Posterior cingulate gyrus (tissue), 11 donors: ENCODE results near the gene MRPS23.

Source experiments
- DNase-seq, 10 donors: peaks; one replicate each; pipeline versions ENCODE4 v3.0.0 to v3.0.0-alpha.2; 2020 to 2021; ENCODE audit warnings: mixed read lengths in 3 of 10
- intact Hi-C: fragments of 100-400 bp; cut with DNase I; formaldehyde crosslinking; loops from one replicate; pipeline ENCODE4 v1.15.1; 2023

The MRPS23 gene

DNA sequence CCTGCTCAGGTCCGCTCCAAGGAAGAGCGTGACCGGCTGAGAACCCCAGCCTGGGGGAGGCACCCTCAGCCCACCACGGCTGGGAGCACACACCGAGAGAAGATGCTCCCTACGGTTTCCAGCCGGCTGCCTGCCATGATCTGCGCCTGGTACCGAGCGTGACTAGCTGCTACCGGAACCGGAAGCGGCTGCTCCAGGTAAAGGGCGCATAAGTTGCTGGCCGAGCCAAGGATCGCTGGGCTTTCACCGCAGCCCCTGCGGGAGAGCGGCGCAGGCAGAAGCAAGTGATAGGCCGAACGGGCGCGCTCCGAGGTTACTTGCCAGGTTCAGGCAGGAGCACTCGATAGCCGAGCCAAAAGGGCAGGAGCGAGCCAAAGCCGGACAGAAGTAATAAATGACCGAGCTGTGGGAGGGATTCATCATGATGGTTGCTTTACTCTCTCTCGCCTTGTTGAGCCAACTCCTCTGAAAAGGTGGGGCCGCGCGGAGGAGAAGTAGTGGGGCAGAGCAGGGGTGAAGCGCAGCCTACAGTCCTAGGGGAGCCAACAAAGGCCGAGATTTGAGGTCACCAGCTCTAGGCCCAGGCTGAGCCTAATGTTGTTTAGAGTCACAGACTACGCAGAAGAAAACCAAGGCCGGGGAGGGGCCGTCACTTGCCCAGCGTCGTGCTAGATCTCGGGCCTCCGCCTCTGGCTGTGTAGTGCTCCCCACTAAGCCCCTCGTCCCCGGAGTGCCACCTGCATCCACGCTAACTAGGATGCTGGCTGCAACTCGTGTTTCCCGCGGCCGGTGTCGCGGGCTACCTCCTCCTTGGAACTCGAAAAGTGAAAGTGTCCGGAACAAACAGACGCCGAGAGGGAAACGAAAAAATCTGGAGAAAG is at the start of gene MRPS23:
TSS of gene MRPS23 (minus strand) at position 171 of the 881 bp plus-strand sequence. CDS start at position 137, 34 bp downstream.
- intact Hi-C loops = loop anchor here (5.0 kb wide), 1 partner anchor 232 kb away; the partner anchor contains the start of gene DYNLL2

GRCh38 chr17:57899391-57899790 is 49.5 kb upstream of the MRPS23 start:
- DNase-seq = peak in 1 of 10 donors; percentile 60
- intact Hi-C loops = no loop called here

More for the DNA sequence above, at the start of gene MRPS23:
- peak; percentile 97 to 100 (median 98) for DNase-seq

- intact Hi-C loops = no loop called here
- peak; percentile 57 to 95 (median 72) for DNase-seq
These were observed 48.9 kb upstream of the MRPS23 start for GRCh38 chr17:57898487-57899311.

DNA sequence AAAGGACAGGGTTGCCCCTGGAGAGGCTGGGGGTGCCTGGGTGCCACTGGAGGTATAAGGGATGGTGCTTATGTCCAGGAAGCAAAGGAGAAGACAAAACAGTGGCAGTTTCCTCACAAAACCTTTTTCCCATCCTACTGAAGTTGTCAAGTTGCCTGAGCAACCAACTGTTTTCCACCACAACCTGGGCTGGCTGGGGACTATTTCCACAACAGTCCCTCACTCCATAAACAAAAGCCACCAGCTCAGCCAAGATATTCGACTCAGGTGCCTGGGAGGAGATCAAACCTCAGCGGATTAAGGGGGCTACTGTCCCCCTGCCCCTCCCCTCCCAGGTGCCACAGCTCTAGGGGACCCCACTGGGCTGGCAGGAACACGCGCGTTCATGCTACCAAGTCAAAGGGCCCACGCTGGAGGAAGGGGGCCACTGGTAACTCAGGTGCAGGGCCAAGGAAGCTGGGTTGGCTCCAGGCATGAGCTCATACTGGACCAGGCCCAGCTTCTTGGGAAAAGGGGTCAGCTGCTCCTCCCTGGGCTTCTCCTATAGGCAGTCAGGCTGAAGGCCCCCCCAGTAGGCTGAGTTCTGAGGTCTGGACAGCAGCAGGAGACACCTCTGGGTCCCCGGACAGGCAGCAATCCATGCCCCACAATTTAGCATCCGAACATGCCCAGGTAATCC is 45.7 kb upstream of the MRPS23 start:
- DNase-seq = peak in 2 of 10 donors; percentile 63 to 72
- intact Hi-C loops = no loop called here

- intact Hi-C loops = loop anchor here (5.0 kb wide), 2 partner anchors 38 to 92 kb away; partner anchors contain the start of gene VEZF1
- no peak for DNase-seq
These were observed 45.0 kb upstream of the MRPS23 start for GRCh38 chr17:57894848-57895247.

GRCh38 chr17:57892820-57893595 is 43.2 kb upstream of the MRPS23 start:
- peak; percentile 67 to 95 (median 78) for DNase-seq
- intact Hi-C loops = loop anchor here (5.0 kb wide), 2 partner anchors 36 to 94 kb away; partner anchors contain the start of gene VEZF1

GRCh38 chr17:57892146-57892819 is 42.4 kb upstream of the MRPS23 start:
- intact Hi-C loops = loop anchor here (5.0 kb wide), 2 partner anchors 35 to 95 kb away; partner anchors contain the start of gene VEZF1
- DNase-seq = peak in 9 of 10 donors; percentile 73 to 98 (median 80)

DNA sequence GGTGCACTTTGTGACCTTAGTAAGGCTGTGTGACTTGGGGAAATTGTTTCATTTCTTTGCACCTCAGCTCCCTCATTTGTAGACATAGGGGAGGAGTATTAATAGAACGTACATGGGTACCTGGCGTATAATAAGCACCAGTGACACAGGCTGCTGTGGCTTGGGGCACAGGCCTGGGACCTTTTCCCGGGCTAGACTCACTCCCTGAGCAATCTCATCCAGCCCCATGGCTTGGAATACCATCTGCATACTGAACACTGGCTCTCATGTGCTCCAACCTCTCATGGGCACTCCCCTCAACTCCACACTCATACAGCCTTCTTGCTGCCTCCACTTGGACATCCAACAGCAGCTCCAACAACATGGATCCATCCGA is 41.0 kb upstream of the MRPS23 start:
- peak in 2 of 10 donors; percentile 41 to 59 for DNase-seq
- intact Hi-C loops = loop anchor here (5.0 kb wide), 2 partner anchors 34 to 96 kb away; partner anchors contain the start of gene VEZF1

GRCh38 chr17:57889892-57890856 is 40.3 kb upstream of the MRPS23 start:
- intact Hi-C loops = loop anchor here (5.0 kb wide), 2 partner anchors 33 to 97 kb away; partner anchors contain the start of gene VEZF1
- DNase-seq = peak in 5 of 10 donors; percentile 63 to 94 (median 80)

GRCh38 chr17:57889252-57889651 is 39.4 kb upstream of the MRPS23 start:
- intact Hi-C loops = no loop called here
- DNase-seq = peak in 2 of 10 donors; percentile 13 to 73

DNA sequence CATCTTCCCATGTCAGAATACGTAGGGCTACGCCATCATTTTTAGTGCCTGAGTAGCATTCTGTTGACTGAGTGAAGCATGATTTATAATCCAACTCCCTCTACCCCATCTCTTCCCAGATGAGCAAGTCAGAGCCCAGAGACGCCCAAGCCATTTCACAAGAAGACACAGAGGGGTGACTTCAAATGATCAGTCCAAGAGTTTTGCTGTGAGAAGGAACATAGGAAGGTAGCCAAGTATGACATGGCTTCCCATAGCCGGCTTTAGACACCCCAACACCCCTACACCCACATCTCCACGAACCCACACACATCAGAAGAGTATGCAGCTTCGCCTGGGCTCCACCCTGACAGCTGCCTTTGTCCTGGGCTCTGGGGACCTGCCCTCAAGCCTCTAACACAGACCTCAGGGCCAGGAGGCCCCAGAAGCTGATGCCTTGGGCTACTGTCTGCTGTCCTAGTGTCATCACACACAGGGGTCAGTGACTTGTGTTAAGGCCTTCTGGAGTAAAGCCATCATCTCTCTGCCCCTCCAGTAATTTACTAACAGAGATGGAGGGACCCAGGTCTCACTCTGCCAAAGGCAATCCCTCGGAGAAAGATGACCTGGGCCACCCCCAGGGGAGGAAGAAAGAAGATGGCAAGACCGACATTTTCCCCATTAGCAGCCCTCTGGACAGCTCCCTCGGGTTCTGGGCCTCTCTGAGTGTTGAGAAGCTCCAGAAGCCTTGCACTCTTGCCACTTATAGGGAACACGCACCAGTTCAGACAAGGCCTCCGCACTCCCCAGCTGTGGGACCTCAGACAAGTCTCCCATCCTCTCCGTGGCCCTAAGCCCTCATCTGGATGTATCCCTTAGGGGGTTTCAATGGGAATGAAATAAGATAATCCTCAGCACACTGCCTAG is 38.7 kb upstream of the MRPS23 start:
- DNase-seq = peak in 1 of 10 donors; percentile 27
- intact Hi-C loops = no loop called here

- no peak for DNase-seq
- intact Hi-C loops = no loop called here
These were observed 37.3 kb upstream of the MRPS23 start for GRCh38 chr17:57887161-57887560.

DNA sequence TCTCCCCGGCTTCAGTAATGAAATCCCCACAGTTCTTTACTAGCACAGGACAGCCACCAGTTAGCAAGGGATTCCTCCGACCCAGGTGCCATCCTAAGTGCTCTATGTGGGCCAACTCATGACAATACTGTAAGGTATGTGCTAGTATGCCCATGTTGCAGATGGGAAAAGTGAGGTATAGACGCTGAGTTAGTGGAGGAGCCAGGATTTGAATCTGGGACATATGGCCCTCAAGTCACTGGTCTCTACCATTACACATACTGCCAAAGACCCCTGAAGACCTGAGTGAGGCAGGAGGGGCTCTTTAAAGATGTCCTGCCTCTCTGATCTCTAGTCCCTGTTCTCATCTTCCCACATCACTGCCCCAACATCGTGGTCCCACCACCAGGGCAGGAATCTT is 36.2 kb upstream of the MRPS23 start:
- no peak for DNase-seq
- intact Hi-C loops = no loop called here

GRCh38 chr17:57885148-57885915 is 35.5 kb upstream of the MRPS23 start:
- intact Hi-C loops = no loop called here

GRCh38 chr17:57881783-57882351 is 32.0 kb upstream of the MRPS23 start:
- DNase-seq = peak in 1 of 10 donors; percentile 60
- intact Hi-C loops = no loop called here

More at GRCh38 chr17:57885148-57885915, 35.5 kb upstream of the MRPS23 start:
- peak in 2 of 10 donors; percentile 68 to 81 for DNase-seq
